ENCODE results near the gene TRIM56. TPM values are rescaled to one million over a fixed set of nuclear protein-coding genes. Genes with fewer than 3 reads are reported as not detected.
"Not testable (repeated sequence)": the region's sequence is repeated elsewhere in the genome, so short reads cannot be mapped to it uniquely, and the experiment has no call there.

The TRIM56 gene, protein sequence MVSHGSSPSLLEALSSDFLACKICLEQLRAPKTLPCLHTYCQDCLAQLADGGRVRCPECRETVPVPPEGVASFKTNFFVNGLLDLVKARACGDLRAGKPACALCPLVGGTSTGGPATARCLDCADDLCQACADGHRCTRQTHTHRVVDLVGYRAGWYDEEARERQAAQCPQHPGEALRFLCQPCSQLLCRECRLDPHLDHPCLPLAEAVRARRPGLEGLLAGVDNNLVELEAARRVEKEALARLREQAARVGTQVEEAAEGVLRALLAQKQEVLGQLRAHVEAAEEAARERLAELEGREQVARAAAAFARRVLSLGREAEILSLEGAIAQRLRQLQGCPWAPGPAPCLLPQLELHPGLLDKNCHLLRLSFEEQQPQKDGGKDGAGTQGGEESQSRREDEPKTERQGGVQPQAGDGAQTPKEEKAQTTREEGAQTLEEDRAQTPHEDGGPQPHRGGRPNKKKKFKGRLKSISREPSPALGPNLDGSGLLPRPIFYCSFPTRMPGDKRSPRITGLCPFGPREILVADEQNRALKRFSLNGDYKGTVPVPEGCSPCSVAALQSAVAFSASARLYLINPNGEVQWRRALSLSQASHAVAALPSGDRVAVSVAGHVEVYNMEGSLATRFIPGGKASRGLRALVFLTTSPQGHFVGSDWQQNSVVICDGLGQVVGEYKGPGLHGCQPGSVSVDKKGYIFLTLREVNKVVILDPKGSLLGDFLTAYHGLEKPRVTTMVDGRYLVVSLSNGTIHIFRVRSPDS
- total RNA-seq: 10 to 100 TPM; 16.5 to 23.0 TPM
- 5.1 TPM for polyA plus RNA-seq (2013, experiment 1 of 2)
- 3.6 TPM for polyA plus RNA-seq (2013, experiment 2 of 2)
- long read RNA-seq, experiment 1, partial matches to known transcripts: 0 of 7 reads
- long read RNA-seq, experiment 1, other reads (novel, unspliced or antisense): 7 of 7 reads
- long read RNA-seq, experiment 2, full-length matches to known transcripts: 5 of 21 reads
- long read RNA-seq, experiment 2, partial matches to known transcripts: 0 of 21 reads
- long read RNA-seq, experiment 2, other reads (novel, unspliced or antisense): 16 of 21 reads
- long read RNA-seq, experiment 3, full-length matches to known transcripts: 15 of 26 reads
- long read RNA-seq, experiment 3, partial matches to known transcripts: 0 of 26 reads
- long read RNA-seq, experiment 3, other reads (novel, unspliced or antisense): 11 of 26 reads
- long read RNA-seq, experiment 4, full-length matches to known transcripts: 1 of 4 reads
- long read RNA-seq, experiment 4, partial matches to known transcripts: 0 of 4 reads
- long read RNA-seq, experiment 4, other reads (novel, unspliced or antisense): 3 of 4 reads

DNA sequence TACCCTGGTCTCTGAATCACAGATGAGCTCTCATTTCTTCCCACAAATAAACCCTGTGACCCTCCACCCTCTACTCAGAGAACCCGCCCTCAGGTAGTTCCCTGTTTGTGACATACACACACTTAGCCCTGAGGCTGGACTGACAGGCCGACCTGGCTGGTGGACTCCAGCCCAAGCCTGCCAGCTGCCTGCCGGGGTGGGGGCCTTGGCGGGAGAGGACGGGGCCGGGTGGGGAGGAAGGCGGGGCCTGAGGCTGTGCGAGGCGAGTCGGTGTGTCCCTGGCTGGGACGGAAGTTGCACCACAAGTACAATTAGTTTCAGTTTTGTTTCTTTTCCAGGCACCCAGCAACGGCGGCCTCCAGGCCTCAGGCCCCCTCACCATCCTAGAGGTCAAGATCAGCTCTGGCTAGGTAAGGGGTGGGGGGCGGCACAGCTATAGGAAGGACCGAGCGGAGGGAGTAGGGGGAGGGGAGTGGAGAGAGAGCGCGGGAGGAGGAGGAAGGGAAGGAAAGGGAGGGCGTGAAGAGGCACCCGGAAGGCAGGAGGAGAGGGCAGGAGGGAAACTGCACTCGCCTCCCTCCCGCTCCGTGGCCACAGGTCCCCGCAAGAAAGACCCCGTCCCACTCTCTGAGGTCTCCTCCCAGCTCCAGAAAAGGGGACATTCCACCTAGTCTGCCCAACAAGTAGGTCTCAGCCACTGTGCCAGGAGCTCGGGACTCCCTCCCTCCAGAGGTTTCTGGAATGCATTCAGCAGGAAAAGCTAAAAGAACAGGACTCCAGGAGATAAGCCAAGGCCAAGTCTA is at the start of gene TRIM56:
TRIM56 (plus strand) TSS at position 320 of the 803 bp plus-strand sequence. CDS start 1,832 bp downstream, outside the sequence.
- H3K4me3 Mint-ChIP-seq: peak within 1 kb of the TSS; percentile 76
- no peaks in the 10 kb centered on the region for H3K27me3 ChIP-seq (ENCODE audit: control insufficient read depth, insufficient read depth, low read length, poor library complexity, severe bottlenecking)
- H3K27me3 Mint-ChIP-seq (ENCODE audit: insufficient read depth): no peaks in the 10 kb centered on the region
- no peaks in the 10 kb centered on the region for H3K9me3 ChIP-seq (ENCODE audit: control insufficient read depth, low read length)
- H3K27ac ChIP-seq (ENCODE audit: low read depth, low read length): peak within 1 kb of the TSS; percentile 1
- peaks cover 7% of the 10 kb centered on the region for H3K4me1 Mint-ChIP-seq
- H3K4me1 ChIP-seq (ENCODE audit: control insufficient read depth, insufficient read depth, low read length): no peaks in the 10 kb centered on the region
- H3K27ac Mint-ChIP-seq: peak within 1 kb of the TSS; percentile 92
- H3K9me3 Mint-ChIP-seq: no peaks in the 10 kb centered on the region
- H3K36me3 ChIP-seq (ENCODE audit: control insufficient read depth, insufficient read depth, low read length): no peaks in the 10 kb centered on the region
- H3K36me3 Mint-ChIP-seq (ENCODE audit: low read depth): peaks cover 15% of the 10 kb centered on the region
- H3K9ac ChIP-seq (ENCODE audit: extremely low read depth, low read length, poor library complexity, severe bottlenecking): peak within 1 kb of the TSS; percentile 63
- H3K4me3 ChIP-seq (ENCODE audit: low read length): peak within 1 kb of the TSS; percentile 83
- TF ChIP-seq, protein P1, sequence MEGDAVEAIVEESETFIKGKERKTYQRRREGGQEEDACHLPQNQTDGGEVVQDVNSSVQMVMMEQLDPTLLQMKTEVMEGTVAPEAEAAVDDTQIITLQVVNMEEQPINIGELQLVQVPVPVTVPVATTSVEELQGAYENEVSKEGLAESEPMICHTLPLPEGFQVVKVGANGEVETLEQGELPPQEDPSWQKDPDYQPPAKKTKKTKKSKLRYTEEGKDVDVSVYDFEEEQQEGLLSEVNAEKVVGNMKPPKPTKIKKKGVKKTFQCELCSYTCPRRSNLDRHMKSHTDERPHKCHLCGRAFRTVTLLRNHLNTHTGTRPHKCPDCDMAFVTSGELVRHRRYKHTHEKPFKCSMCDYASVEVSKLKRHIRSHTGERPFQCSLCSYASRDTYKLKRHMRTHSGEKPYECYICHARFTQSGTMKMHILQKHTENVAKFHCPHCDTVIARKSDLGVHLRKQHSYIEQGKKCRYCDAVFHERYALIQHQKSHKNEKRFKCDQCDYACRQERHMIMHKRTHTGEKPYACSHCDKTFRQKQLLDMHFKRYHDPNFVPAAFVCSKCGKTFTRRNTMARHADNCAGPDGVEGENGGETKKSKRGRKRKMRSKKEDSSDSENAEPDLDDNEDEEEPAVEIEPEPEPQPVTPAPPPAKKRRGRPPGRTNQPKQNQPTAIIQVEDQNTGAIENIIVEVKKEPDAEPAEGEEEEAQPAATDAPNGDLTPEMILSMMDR (conservative IDR thresholded peaks at IDR 0.05): no peak
- WGBS, 2 experiments (ENCODE audit: insufficient coverage in 1 of 2, insufficient read length in 1 of 2): 8 to 9% methylated on average over 7 to 26 of the region's 26 CpGs
- peak; percentile 91 for DNase-seq

DNA sequence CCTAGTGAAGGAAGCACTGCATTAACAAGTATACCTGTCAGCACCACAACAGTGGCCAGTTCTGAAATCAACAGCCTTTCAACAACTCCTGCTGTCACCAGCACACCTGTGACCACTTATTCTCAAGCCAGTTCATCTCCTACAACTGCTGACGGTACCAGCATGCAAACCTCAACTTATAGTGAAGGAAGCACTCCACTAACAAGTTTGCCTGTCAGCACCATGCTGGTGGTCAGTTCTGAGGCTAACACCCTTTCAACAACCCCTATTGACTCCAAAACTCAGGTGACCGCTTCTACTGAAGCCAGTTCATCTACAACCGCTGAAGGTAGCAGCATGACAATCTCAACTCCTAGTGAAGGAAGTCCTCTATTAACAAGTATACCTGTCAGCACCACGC is 49.3 kb upstream of the TRIM56 start:
- H3K4me3 Mint-ChIP-seq: no peak overlapping the region
- DNase-seq: no peak
- H3K4me3 ChIP-seq (ENCODE audit: low read length): no peak overlapping the region
- H3K9ac ChIP-seq (ENCODE audit: extremely low read depth, low read length, poor library complexity, severe bottlenecking): no peak overlapping the region
- peaks cover under 1% of the 10 kb centered on the region for H3K27me3 Mint-ChIP-seq (ENCODE audit: insufficient read depth)
- 77 to 83% methylated on average over 1 to 4 of the region's 4 CpGs for WGBS, 2 experiments (ENCODE audit: insufficient coverage in 1 of 2, insufficient read length in 1 of 2)
- TF ChIP-seq, protein P1 (conservative IDR thresholded peaks at IDR 0.05): no peak
- H3K4me1 Mint-ChIP-seq: no peaks in the 10 kb centered on the region
- H3K27ac Mint-ChIP-seq: no peak overlapping the region
- no peak overlapping the region for H3K27ac ChIP-seq (ENCODE audit: low read depth, low read length)
- H3K9me3 ChIP-seq (ENCODE audit: control insufficient read depth, low read length): no peaks in the 10 kb centered on the region
- no peaks in the 10 kb centered on the region for H3K36me3 Mint-ChIP-seq (ENCODE audit: low read depth)
- no peaks in the 10 kb centered on the region for H3K36me3 ChIP-seq (ENCODE audit: control insufficient read depth, insufficient read depth, low read length)
- peaks cover 72% of the 10 kb centered on the region for H3K27me3 ChIP-seq (ENCODE audit: control insufficient read depth, insufficient read depth, low read length, poor library complexity, severe bottlenecking)
- no peaks in the 10 kb centered on the region for H3K9me3 Mint-ChIP-seq
- H3K4me1 ChIP-seq (ENCODE audit: control insufficient read depth, insufficient read depth, low read length): no peaks in the 10 kb centered on the region

DNA sequence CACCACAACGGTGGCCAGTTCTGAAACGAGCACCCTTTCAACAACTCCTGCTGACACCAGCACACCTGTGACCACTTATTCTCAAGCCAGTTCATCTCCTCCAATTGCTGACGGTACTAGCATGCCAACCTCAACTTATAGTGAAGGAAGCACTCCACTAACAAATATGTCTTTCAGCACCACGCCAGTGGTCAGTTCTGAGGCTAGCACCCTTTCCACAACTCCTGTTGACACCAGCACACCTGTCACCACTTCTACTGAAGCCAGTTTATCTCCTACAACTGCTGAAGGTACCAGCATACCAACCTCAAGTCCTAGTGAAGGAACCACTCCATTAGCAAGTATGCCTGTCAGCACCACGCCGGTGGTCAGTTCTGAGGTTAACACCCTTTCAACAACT is 44.0 kb upstream of the TRIM56 start:
- H3K27me3 ChIP-seq (ENCODE audit: control insufficient read depth, insufficient read depth, low read length, poor library complexity, severe bottlenecking): peaks cover 59% of the 10 kb centered on the region
- H3K9me3 ChIP-seq (ENCODE audit: control insufficient read depth, low read length); H3K9me3 Mint-ChIP-seq; H3K36me3 Mint-ChIP-seq (ENCODE audit: low read depth); H3K4me1 ChIP-seq (ENCODE audit: control insufficient read depth, insufficient read depth, low read length); H3K36me3 ChIP-seq (ENCODE audit: control insufficient read depth, insufficient read depth, low read length); H3K27ac Mint-ChIP-seq; H3K27ac ChIP-seq (ENCODE audit: low read depth, low read length); H3K4me3 Mint-ChIP-seq; H3K4me1 Mint-ChIP-seq; DNase-seq; H3K9ac ChIP-seq (ENCODE audit: extremely low read depth, low read length, poor library complexity, severe bottlenecking); H3K27me3 Mint-ChIP-seq (ENCODE audit: insufficient read depth); H3K4me3 ChIP-seq (ENCODE audit: low read length): not testable (repeated sequence)
- WGBS, 2 experiments (ENCODE audit: insufficient coverage in 1 of 2, insufficient read length in 1 of 2): 84 to 94% methylated on average over 6 of the region's 6 CpGs
